Stimulated activated CD4-positive, alpha-beta T cell treated with anti-CD3 and anti-CD28 coated beads, Interleukin-2, amount 100 ng/mL, for 4 hours (primary cell): ENCODE results near the gene SLC4A2.

Experiments
- DNase-seq: peaks from one replicate; pipeline ENCODE4 v3.0.0-alpha.2; 2020; ENCODE audit warnings: low read depth

The SLC4A2 gene

DNA sequence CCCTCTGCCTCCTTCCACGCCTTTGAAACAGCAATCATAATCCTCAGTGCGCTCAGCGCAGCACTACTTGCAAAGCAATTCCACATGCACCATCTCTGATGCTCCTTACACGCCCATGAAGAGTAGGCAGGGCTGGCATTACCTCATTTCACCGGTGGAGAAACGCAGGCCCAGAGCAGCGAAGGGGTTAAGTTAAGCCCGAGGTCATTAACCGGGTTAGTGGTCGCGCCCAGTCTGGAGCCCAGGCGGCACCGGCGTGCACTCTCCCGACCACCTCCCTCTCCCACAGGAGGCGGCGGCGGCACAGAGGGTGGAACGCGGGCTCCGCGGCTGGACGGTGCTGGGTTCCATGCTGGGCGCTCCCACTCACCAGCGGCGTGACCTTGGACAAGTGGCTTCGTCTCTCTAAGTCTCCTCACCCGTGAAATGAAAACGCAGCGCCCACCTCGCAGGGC lies 20.7 kb downstream of the SLC4A2 start:
- DNase-seq, result no peak

DNA sequence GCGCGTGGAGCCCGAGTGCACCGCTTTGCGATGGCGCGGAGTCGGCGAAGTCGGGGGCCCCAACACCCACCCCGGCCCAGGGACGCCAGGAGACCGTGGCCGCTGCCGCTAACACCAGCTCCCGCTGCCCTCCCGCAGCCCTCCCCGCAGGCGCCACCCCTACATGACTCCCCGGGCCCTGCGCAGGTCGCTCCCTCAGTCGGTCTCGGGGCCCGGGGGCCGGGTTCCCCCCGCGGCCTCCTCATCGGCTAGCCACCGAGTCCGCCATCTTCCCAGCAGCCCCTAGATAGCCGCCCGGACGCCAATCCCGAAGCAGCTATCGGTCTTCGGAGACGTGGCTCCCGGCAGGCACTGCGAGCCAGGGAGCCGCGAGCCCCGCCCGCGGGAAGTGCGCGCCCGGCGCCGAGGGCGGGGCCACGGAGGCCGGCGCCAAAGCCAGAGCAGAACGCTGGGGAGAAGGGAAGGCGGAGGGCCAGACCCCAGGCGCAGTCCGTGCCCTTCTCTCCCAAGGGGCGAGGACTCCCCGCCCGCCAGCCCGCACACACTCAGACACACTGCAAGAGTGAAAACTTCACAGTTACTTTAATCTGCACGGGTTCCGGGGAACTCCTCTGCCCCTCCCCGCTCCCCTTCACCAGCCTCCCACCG lies 21.3 kb downstream of the SLC4A2 start, which contains the start of gene FASTK:
Gene FASTK, minus strand, starts transcription at position 288 of the 648 bp plus-strand sequence. Its CDS starts 43 bp downstream, at position 245.
- DNase-seq, result peak; percentile 83

DNA sequence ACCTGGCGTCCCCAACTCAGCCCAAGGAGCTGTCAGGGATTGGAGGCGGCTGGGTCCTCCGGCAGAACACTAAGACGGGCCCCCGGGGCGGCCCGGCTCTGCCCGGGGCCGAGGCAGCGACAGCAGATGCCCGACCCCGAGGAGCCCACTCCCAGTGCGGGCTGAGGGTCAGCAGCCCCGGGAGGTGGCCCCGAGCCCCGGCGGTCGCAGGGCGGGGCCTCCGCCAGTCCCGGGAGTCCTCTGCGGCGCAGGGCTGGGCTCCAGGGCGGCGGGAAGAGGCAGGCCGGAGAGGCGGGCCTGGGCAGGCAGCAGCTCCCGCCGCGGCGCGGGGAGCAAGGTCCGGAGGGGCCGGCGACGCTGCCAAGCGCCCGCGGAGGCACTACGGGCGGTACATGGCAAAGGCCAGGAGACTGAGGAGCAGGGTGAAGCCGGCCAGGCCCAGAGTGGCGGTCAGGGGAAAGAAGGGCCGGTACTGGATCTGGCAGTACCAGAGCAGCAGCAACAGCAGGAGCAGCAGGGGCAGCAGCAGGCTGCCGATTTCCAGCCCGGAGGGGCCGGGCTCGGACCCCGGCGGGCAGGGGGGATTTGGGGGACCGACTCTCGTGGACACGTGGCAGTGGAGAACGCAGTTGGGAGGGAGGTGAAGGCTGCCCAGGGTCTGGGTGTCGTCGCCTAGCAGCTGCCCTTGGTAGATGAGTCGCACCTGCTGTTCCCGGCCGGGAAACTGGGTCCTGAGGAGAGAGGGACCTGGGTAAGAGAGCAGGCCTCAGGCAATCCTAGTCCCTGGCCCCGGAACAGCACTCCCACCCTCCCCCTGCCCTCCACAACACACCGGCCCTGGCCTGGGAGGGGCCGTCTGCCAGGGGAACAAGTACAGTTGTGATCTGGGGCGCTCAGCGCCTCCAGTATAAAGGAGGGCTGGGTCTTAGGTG lies 22.0 kb downstream of the SLC4A2 start:
- no peak for DNase-seq

DNA sequence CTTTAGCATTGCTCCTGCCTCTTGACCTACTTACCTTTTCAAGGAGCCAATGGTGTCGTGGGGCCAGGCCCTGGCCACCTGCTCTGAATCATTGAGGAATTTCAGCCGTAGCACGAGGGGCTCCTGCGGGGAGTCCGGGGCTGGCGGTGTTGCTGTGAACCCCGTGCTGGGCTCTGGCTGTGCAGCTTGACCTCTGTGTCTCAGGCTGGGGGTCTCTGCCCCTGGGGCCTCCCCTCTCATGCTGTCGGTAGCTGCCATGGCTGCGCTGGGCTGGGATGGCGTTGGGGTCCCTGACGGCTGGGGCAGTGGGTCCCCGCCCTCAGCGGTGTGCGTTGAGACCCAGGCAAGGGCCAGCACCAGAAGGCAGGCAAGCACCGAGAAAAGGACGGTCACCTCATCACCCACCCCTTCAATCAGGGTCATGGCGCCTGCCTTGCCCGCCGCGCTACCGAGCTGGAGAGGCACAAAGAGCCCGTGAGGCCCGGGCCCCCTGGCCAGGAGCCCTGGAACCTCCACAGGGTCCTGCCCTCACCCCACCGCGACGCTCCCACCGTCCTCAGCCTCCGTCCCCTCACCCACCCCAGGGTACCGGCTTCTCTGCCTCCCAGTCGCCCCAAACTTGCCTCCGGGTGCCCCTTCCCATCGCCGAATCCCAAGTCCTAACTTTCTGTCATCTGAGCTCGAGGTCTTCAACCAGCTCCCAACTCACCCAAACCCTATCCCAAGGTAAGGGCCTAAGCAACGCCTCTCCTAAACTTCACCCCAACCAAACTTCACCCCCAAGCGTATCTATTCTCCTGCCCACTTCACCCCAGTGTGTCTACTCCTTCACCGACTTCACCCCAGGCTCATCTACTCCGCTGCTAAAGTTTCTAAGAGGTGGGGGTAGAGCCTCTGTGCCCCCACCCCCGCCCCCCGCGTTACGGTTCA lies 23.0 kb downstream of the SLC4A2 start:
- no peak for DNase-seq

DNA sequence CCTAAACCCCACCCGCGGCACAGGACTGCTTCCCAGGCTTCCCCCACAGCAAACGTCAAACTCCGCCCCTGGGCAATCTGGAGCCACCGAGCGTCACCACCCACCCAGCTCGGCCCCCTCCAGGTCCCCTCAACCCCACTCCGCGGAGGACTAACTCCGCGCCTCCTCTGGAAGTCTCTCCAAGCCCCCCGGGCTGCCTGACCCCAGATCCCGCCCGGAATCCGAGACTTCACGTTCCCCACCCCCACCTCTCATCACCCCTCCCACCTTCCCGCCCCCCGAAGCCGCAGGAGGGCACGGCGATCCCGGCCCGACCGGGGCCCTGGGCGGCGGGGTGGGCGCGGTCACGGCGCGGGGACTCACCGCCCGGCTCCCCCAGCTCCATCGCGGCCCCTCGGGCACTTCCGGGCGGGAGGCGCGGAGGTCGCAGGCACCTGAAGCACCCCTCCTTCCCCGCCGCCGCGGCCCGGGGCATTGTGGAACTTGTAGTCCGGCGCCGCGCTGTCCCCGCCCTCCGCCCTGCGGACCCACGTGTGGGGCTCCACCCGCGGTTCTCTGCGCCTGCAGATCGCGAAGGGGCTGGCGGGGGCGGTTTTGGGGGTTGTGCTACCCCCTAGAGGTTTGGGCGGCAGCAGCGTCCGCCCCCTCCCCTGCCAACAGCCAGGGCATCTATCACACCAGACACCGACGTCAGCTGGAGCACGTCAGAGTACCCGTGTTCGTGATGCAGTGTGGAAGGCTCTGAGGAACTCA lies 23.9 kb downstream of the SLC4A2 start, which contains the start of gene TMUB1:
Gene TMUB1, minus strand, starts transcription at position 423 of the 753 bp plus-strand sequence. CDS start 930 bp downstream, outside the sequence.
- peak; percentile 82 for DNase-seq

DNA sequence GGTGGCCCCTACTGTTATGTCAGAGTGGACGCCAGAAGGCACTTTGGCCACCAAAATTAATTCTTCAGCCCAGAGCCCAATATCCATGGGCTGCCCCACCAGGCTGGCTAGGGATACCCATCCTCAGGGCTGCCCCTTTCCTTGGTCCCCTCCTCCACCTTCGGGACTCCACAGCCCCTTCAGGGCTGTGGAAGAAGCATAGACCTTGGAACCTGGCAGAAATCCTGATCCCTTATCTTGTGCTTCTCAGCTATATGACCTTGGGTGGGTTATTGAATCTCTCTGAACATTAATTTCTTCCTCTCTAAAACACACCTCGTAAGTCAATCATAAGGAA lies 24.4 kb downstream of the SLC4A2 start:
- DNase-seq, result no peak

DNA sequence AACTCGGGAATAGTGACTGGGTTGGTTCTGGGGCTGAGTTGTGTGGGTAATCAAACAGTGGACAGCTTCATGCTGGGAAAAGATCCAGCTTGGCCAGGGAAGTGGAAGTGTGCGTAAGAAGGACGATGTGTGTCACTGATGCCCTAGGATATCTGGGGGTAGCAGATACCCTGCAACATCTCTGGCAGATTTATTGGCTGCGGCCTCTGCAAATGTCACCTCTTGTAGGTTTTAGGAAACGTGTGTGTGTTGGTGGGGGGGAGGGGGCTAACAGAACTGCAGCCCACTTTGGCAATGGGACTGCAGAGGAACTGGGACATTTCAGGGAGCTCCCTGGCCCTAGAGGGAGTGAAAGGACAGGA lies 25.9 kb downstream of the SLC4A2 start:
- no peak for DNase-seq

DNA sequence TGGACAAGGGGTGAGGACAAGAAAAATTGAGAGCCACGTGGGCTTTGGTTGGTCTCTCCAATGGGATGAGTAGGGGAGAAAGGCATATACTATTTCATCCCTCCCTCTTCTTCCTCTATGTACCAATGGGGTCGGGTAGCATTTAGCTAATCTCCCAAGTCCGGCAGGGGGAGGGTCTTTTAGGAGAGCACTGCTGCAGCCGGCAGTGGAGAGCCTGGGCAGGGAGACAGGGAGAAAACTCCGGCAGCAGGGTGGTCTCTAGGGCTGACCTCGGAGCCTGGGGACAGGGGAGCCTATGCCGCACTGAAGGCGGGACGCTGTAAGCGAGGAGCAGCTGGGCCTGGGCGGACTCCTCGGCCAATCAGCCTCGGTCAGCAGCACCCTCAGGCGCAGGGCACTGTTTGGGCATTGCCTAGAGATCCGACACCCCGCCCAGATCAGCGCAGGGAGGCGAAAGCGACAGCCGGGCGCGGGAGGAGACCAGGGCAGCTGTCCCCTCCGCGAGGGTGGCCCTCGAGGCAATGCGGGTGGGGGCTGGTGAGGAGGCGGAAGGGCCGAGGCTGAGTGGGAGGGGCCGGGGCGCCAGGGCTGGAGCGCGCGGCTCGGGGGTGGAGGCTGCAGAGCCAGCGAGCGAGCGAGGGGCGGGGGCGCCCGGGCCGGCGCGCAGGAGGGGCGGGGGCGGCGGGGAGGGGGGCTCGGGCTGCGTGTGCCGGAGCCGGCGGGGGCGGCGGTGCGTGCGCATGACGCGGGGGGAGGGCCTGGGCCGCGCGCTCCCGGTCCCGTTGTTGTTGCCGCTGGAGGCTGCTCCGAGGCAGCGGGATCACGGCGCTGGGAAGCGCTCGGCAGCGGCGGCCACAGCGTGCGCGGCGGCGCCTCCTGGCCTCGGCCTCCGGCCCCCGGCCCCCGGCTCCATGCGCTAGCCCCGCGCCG lies 26.6 kb downstream of the SLC4A2 start, which contains the start of gene AGAP3:
Gene AGAP3, plus strand, starts transcription at position 785 of the 930 bp plus-strand sequence. CDS start 267 bp downstream, outside the sequence.
- peak; percentile 51 for DNase-seq

DNA sequence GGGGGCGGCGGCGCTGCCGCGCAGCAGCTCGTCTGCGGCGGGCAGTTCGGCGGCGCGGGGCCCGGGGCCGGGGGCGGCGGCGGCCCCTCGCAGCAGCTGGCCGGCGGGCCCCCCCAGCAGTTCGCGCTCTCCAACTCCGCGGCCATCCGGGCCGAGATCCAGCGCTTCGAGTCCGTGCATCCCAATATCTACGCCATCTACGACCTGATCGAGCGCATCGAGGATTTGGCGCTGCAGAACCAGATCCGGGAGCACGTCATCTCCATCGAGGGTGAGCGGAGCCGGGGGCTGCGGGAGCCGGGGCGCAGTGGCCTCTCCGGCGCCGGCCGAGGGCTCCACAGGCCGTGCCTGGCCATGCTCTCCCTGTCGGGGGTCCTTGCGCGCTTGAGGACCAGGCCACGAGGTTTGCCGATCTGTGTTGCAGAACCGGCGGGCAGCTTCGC lies 27.4 kb downstream of the SLC4A2 start:
- no peak for DNase-seq

DNA sequence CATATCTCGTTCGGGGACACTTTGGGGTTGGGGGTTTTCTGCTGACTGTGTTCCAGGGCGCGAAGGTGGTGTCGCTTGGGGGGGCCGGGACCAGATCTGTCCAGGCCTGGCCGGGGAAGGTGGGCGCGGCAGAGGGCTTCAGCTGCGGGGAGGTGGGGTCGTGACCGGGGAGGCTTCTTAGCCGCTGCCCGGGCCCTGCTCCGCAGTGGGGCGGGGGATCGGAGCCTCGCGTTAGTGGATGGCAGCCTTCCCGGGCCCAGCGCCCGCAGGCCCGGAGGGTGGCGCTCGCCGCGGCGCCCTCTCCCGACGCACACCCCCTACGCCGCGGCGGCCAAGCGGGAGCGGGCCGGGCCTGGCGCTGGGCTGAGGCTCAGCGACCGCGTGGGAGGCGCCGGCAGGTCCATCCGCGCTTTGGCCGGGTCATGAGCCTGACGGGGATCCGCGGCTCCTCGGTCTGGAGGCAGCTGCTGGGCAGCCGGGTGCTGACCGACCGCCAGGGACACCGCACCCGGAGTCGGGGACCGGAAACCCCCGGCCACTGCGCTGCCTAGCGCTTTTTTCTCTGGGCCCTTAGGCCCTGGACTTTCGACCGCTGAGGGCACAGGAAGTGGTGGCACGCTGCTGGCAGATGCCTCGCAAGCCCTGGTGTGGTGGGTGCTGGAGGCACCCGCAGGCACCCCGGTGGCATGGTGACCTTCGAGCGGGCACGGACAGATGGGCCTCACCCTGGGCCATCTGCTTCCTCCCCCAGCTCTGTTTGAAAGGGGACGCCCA lies 28.0 kb downstream of the SLC4A2 start:
- no peak for DNase-seq

DNA sequence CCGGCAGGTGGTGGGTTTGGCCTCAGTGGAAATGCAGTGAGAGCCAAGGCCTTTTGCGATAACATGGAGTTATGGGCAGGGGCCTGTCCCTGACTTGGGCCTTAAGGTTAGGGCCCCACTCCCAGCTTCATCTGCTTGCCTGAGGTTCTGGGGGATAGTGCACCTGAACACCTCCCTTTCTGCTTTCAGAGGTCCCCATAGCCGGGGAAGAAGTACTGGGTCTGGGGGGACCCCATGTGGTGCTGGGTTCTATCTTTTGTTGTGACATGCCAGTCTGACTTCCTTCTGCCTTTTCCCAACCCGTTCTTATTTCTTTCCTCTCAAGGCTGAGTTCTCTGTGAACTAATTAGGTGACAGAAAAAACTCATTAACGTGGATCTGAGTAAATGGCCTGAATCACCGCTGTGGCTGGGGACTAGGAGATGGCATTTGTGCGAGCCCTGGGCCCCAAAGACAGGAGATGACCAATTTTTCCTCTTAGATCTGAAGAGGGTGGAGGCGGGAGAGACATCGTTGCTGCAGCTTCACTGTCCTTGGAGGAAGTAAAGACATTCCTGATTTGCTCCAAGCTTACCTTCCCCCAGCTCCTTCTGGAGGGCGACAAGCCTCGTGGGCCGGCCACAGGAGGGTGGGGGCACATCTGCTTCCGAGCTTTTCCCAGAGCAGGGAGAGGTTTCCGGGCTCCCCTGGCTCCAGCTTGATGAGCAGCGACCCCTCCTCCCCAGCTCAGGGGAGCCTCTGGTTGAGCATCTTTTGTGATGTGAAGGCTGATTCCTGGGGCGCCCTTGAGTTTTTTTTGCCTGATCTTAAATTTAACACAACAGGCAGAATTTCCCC lies 28.8 kb downstream of the SLC4A2 start:
- DNase-seq, result no peak

DNA sequence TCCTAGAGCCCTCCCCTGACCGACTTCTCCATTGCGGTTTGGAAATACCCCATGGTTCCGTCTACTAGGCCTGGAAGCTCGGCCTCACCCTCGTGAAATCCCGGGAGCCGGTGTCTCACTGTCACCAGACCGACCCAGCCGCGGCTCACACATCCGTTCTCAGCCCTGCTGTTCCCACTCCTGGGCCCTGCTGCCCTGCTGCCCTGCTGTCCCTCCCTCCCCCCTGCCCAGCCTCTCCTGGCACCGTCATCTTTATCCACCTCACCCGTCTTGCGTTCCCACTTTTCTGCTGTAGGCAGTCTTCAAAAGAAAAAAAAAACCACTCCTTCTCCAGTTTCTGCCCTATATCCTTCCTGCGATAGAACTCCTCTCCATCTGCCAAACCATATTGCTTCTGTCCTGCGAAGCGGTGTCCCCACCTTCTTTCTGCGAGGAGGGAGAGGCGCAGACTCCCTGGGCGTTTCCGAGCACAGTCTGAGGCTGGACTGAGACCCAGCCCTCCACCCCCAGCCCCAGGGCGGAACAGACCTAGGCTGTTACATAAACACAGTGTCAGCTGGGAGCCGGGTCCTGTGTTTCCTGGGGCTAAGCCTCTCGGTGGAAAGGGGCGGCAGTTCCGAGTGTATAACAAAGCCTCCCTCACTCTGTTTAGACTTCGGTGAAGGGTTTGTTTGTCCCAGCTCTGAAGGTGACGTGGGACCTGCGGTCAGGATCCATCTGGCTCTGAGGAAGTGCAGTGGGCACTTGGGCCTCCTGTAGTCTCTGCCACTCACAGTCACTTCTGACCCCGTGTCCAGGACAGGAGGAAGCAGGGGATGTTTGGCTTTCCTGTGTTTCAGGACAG lies 29.7 kb downstream of the SLC4A2 start:
- DNase-seq, result no peak

DNA sequence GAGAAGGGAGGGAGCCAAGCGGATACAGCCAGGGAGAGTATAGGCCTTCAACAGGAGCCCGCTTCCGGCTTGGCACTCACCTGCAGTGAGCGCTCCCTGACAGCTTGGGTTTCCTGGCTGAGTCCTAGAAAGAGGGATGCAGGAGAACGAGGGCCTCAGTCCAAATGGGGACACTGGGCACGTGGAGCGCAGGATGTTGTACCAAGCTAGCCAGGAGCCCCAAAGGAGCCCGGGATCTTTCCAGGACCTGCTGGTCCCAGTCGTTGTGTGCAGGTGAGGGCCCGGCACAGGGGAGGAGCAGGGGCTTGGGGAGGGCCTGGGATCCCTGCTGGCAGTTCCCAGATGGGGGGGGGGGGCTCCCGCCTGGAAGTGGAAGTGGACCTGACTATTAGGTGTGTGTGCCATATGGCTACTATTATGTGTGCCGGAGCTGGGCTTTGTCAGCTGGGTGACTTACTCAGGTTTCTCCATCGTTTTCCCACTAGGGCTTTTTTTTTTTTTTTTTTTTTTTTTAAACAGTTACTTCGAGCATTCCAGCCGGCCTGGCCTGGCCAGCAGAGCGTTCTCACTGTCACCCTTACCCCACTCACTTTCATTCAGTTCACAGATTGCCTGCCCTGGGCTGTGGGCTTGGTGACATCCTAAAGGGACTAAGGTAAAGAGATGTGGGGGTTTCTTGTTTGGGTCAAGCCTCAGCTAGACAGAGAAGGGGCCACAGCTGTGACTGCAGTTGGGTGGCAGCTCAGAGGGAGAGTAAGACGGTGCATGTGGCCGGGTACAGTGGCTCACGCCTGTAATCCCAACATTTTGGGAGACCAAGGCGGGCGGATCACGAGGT lies 30.7 kb downstream of the SLC4A2 start:
- no peak for DNase-seq

DNA sequence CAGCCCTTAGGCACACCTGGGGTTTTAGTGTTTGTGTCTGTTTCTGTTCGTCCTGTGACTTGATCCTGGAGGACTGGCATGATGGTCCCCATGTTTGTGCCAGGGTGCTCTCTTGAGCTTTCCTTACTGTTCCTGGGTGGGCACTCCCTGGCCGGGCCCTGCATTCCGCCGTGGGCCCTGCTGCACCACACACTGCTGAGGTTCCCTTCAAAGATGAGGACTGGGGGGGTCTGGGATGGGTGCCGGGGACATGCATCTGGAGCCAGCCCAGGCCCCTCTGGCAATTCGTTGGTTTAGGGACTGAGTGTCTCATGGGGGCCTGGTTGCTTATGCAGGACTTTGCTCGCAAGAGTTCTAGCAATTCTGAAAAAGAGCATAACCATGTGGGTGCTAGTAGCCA lies 31.6 kb downstream of the SLC4A2 start:
- DNase-seq, result no peak

DNA sequence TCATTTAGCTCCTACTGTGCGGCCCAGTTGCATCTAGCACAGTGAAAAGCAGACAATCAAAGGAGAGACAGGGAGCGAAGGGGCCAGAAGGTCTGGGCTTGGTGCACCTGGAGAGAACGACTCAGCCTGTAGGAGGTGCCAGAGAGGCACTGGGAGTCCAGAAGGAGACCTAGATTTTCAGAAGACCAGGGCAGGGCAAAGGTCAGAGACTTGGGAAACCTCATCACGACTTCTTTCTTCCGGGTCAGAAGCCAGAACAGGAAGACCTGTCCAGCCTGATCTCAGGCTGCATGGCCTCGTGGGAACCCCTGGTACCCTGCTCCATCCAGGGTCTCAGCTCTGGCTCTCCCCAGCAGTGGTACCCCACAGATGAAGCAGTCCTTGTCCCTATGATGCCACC lies 32.0 kb downstream of the SLC4A2 start:
- no peak for DNase-seq

DNA sequence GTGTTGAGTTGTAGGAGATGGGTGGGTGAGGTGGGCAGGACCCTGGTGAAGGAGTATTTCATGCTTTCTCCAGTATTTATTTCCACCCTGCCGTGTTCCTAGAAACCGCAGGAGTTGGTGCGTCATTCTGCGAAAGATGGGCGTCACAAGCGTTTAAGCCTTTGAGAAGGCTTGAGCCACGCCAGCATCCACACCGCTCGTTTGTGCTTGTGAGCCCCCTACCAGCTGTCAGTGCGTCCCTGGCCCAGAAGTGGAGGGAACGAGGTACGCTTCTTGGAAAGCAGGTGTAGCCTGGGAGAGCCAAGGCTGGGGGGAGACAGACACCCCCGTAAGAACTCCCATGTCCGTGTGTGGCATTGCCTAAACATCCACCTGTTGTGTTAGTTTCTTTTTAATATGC lies 32.6 kb downstream of the SLC4A2 start:
- DNase-seq, result no peak
